WTC11 (cell line): Measurements from ENCODE around the gene QKI. TPM values are rescaled to one million over a fixed set of nuclear protein-coding genes. Genes with fewer than 3 reads are reported as not detected.

Source experiments
- ATAC-seq: fragments of 200-7000 bp; cut with Tn5 transposase; 2 replicates; pipeline ENCODE4 v1.10.0; 2021; ENCODE audit warnings: mild to moderate bottlenecking, moderate library complexity
- CTCF ChIA-PET: fragments of 300-600 bp; sonication (Branson Sonifier 250); formaldehyde crosslinking; loops from one replicate; lab custom pipeline; 2021; ENCODE audit warnings: antibody characterized with exemption; lab: Charles Lee
- POLR2A ChIA-PET: fragments of 350-600 bp; sonication (Branson Sonifier 250); formaldehyde crosslinking; loops from one replicate; lab custom pipeline; 2021; ENCODE audit warnings: antibody characterized with exemption; lab: Charles Lee
- DNase-seq: peaks from one replicate; pipeline ENCODE4 v3.0.0; 2021; ENCODE audit warnings: low spot score
- H3K27ac Mint-ChIP-seq: 2 replicates; pipeline ENCODE4 v1.8.0; 2021; ENCODE audit warnings: mixed read lengths
- H3K27me3 Mint-ChIP-seq: 2 replicates; pipeline ENCODE4 v1.8.0; 2021; ENCODE audit warnings: low read depth, mild to moderate bottlenecking, moderate library complexity, mixed read lengths
- H3K36me3 Mint-ChIP-seq: 2 replicates; pipeline ENCODE4 v1.8.0; 2021; ENCODE audit warnings: mixed read lengths
- H3K4me1 Mint-ChIP-seq: 2 replicates; pipeline ENCODE4 v1.8.0; 2022; ENCODE audit warnings: mixed read lengths
- H3K4me3 Mint-ChIP-seq: 2 replicates; pipeline ENCODE4 v1.8.0; 2021; ENCODE audit warnings: mild to moderate bottlenecking, moderate library complexity, mixed read lengths
- H3K9me3 Mint-ChIP-seq: 2 replicates; pipeline ENCODE4 v1.8.0; 2021; ENCODE audit warnings: mixed read lengths
- CBFB ChIP-seq: sonication (generic); formaldehyde crosslinking; IDR thresholded peaks from 2 replicates; pipeline ENCODE4 v1.8.1; 2022; ENCODE audit warnings: mild to moderate bottlenecking, low read depth, missing genetic modification reagents
- CREM ChIP-seq: sonication (generic); formaldehyde crosslinking; IDR thresholded peaks from 2 replicates; pipeline ENCODE4 v1.8.1; 2022; ENCODE audit warnings: mild to moderate bottlenecking, missing genetic modification reagents, moderate library complexity
- FOXP1 ChIP-seq: sonication (generic); formaldehyde crosslinking; IDR thresholded peaks from 2 replicates; pipeline ENCODE4 v1.8.0; 2022; ENCODE audit warnings: missing genetic modification reagents, mild to moderate bottlenecking, moderate library complexity, borderline replicate concordance
- IRF2 ChIP-seq: sonication (generic); formaldehyde crosslinking; IDR thresholded peaks from 2 replicates; pipeline ENCODE4 v1.8.0; 2022; ENCODE audit warnings: low read depth, missing genetic modification reagents, borderline replicate concordance
- MYBL2 ChIP-seq: sonication (generic); formaldehyde crosslinking; IDR thresholded peaks from 2 replicates; pipeline ENCODE4 v1.8.1; 2023; ENCODE audit warnings: mild to moderate bottlenecking, moderate library complexity, missing genetic modification reagents
- NFATC4 ChIP-seq: fragments of 250-450 bp; sonication (Bioruptor Pico); IDR thresholded peaks from 2 replicates; pipeline ENCODE4 v1.9.0; 2021; ENCODE audit warnings: mild to moderate bottlenecking
- OVOL2 ChIP-seq: fragments of 250-450 bp; sonication (Bioruptor Pico); IDR thresholded peaks from 2 replicates; pipeline ENCODE4 v1.9.0; 2021; ENCODE audit warnings: mild to moderate bottlenecking, borderline replicate concordance
- TCF7 ChIP-seq: sonication (generic); formaldehyde crosslinking; IDR thresholded peaks from 2 replicates; pipeline ENCODE4 v1.8.0; 2022; ENCODE audit warnings: mild to moderate bottlenecking, low read depth, missing genetic modification reagents, moderate library complexity
- ZNF121 ChIP-seq: sonication (generic); formaldehyde crosslinking; IDR thresholded peaks from 2 replicates; pipeline ENCODE4 v1.8.0; 2023; ENCODE audit warnings: missing genetic modification reagents
- ZNF138 ChIP-seq: sonication (generic); formaldehyde crosslinking; conservative IDR thresholded peaks from 2 replicates; pipeline ENCODE4 v1.8.1; 2022; ENCODE audit warnings: mild to moderate bottlenecking, moderate library complexity, missing genetic modification reagents
- total RNA-seq: library from RNA; stranded (reverse); gene quantifications from 3 replicates; pipeline ENCODE4 v1.2.3, GENCODE V29; 2021
- TF ChIP-seq, protein P1 (sequence below): sonication (generic); formaldehyde crosslinking; IDR thresholded peaks from 2 replicates; pipeline ENCODE4 v1.8.1; 2023; ENCODE audit warnings: mild to moderate bottlenecking, moderate library complexity, missing genetic modification reagents
- TF ChIP-seq, protein P2 (sequence below): fragments of 200-600 bp; IDR thresholded peaks from 2 replicates; pipeline ENCODE4 v1.8.0; 2022; ENCODE audit warnings: antibody characterized with exemption
- TF ChIP-seq, protein P3 (sequence below): sonication (generic); formaldehyde crosslinking; IDR thresholded peaks from 2 replicates; pipeline ENCODE4 v1.8.1; 2022; ENCODE audit warnings: mild to moderate bottlenecking, moderate library complexity, missing genetic modification reagents
- TF ChIP-seq, protein P4 (sequence below): sonication (generic); formaldehyde crosslinking; IDR thresholded peaks from 2 replicates; pipeline ENCODE4 v1.8.1; 2022; ENCODE audit warnings: mild to moderate bottlenecking, missing genetic modification reagents, moderate library complexity, borderline replicate concordance
- TF ChIP-seq, protein P5 (sequence below): sonication (generic); formaldehyde crosslinking; IDR thresholded peaks from 2 replicates; pipeline ENCODE4 v1.8.0; 2022; ENCODE audit warnings: mild to moderate bottlenecking, missing genetic modification reagents
- TF ChIP-seq, protein P6 (sequence below): sonication (generic); formaldehyde crosslinking; IDR thresholded peaks from 2 replicates; pipeline ENCODE4 v1.8.1; 2022; ENCODE audit warnings: low read depth, mild to moderate bottlenecking, moderate library complexity, missing genetic modification reagents, borderline replicate concordance
- TF ChIP-seq, protein P7 (sequence below): sonication (generic); formaldehyde crosslinking; IDR thresholded peaks from 2 replicates; pipeline ENCODE4 v1.8.0; 2022; ENCODE audit warnings: mild to moderate bottlenecking, missing genetic modification reagents
- TF ChIP-seq, protein P8 (sequence below): fragments of 250-450 bp; sonication (Bioruptor Pico); IDR thresholded peaks from 2 replicates; pipeline ENCODE4 v2.1.2; 2022; ENCODE audit warnings: mild to moderate bottlenecking, moderate library complexity

QKI gene
- total RNA-seq, 1 experiment from 2014 or later = 145 TPM

DNA sequence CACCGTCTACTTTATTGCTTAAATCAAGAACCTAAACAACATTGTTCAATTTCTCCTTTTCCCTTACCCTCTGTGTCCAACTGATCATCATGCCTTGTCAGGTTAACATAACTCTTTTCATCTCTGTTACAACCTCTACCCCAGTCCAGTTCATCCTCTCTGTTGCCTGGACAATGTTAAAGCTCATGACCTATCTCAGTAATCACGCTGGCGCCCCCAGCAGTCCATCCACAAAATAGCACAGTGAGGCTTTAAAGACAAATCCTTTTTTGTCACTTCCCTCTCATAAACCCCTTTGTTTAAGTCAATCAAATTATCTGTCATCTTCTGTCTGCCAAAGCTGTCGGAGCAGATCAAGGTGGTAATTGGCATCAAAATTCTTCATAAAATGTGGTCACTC, 140.1 kb downstream of the QKI start:
- Mint-ChIP-seq H3K27ac (no peak overlapping the region), H3K9me3 (peaks cover 14% of the 10 kb centered on the region), H3K36me3 (peaks cover 23% of the 10 kb centered on the region), H3K27me3 (no peaks in the 10 kb centered on the region), H3K4me1 (peaks cover 18% of the 10 kb centered on the region), H3K4me3 (no peak overlapping the region)
- TF ChIP-seq CREM (CRISPR knock-in tag) = no peak
- TF ChIP-seq, protein P1, sequence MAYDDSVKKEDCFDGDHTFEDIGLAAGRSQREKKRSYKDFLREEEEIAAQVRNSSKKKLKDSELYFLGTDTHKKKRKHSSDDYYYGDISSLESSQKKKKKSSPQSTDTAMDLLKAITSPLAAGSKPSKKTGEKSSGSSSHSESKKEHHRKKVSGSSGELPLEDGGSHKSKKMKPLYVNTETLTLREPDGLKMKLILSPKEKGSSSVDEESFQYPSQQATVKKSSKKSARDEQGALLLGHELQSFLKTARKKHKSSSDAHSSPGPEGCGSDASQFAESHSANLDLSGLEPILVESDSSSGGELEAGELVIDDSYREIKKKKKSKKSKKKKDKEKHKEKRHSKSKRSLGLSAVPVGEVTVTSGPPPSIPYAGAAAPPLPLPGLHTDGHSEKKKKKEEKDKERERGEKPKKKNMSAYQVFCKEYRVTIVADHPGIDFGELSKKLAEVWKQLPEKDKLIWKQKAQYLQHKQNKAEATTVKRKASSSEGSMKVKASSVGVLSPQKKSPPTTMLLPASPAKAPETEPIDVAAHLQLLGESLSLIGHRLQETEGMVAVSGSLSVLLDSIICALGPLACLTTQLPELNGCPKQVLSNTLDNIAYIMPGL (CRISPR knock-in tag) = no peak
- TF ChIP-seq, protein P2, sequence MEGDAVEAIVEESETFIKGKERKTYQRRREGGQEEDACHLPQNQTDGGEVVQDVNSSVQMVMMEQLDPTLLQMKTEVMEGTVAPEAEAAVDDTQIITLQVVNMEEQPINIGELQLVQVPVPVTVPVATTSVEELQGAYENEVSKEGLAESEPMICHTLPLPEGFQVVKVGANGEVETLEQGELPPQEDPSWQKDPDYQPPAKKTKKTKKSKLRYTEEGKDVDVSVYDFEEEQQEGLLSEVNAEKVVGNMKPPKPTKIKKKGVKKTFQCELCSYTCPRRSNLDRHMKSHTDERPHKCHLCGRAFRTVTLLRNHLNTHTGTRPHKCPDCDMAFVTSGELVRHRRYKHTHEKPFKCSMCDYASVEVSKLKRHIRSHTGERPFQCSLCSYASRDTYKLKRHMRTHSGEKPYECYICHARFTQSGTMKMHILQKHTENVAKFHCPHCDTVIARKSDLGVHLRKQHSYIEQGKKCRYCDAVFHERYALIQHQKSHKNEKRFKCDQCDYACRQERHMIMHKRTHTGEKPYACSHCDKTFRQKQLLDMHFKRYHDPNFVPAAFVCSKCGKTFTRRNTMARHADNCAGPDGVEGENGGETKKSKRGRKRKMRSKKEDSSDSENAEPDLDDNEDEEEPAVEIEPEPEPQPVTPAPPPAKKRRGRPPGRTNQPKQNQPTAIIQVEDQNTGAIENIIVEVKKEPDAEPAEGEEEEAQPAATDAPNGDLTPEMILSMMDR = peak; percentile 55
- TF ChIP-seq ZNF138 (CRISPR knock-in tag) = no peak
- TF ChIP-seq TCF7 (CRISPR knock-in tag) = no peak
- TF ChIP-seq ZNF121 (CRISPR knock-in tag) = 0 out of 2 replicates have a peak, but pooled peaks have one; percentile 4
- ChIA-PET CTCF (interaction anchor here (0.6 to 1.8 kb wide), 12 partner anchors 10 to 553 kb away, joined by 3 to 13 read pairs (median 4); no protein-coding TSS in a partner anchor), POLR2A (no interaction called here)
- ATAC-seq = peak; percentile 83
- peak; percentile 75 for DNase-seq

DNA sequence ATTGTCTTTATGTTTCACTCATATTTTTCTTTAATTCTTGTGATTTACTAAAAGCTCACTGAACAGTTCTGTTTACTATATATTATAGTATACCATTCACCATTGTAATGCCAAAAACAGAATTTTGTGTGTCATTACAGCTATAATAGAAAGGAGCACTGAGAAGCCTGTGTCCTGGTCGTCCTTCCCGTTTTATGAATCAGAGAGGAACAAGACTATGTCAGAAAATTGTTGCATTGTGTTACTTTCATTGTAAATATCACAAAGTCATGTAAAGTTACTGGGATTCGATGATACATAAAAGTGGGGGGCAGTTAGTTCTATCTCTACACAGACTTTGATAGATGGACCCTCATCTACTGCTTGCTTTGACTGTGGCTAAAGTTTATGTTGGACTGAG, 145.1 kb downstream of the QKI start:
- TF ChIP-seq, protein P3, sequence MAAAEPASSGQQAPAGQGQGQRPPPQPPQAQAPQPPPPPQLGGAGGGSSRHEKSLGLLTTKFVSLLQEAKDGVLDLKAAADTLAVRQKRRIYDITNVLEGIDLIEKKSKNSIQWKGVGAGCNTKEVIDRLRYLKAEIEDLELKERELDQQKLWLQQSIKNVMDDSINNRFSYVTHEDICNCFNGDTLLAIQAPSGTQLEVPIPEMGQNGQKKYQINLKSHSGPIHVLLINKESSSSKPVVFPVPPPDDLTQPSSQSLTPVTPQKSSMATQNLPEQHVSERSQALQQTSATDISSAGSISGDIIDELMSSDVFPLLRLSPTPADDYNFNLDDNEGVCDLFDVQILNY = no peak
- no peak for TF ChIP-seq FOXP1 (CRISPR knock-in tag)
- TF ChIP-seq, protein P4, sequence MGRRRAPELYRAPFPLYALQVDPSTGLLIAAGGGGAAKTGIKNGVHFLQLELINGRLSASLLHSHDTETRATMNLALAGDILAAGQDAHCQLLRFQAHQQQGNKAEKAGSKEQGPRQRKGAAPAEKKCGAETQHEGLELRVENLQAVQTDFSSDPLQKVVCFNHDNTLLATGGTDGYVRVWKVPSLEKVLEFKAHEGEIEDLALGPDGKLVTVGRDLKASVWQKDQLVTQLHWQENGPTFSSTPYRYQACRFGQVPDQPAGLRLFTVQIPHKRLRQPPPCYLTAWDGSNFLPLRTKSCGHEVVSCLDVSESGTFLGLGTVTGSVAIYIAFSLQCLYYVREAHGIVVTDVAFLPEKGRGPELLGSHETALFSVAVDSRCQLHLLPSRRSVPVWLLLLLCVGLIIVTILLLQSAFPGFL (CRISPR knock-in tag) = no peak
- no peak for TF ChIP-seq OVOL2
- TF ChIP-seq, protein P5, sequence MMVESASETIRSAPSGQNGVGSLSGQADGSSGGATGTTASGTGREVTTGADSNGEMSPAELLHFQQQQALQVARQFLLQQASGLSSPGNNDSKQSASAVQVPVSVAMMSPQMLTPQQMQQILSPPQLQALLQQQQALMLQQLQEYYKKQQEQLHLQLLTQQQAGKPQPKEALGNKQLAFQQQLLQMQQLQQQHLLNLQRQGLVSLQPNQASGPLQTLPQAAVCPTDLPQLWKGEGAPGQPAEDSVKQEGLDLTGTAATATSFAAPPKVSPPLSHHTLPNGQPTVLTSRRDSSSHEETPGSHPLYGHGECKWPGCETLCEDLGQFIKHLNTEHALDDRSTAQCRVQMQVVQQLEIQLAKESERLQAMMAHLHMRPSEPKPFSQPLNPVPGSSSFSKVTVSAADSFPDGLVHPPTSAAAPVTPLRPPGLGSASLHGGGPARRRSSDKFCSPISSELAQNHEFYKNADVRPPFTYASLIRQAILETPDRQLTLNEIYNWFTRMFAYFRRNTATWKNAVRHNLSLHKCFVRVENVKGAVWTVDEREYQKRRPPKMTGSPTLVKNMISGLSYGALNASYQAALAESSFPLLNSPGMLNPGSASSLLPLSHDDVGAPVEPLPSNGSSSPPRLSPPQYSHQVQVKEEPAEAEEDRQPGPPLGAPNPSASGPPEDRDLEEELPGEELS = no peak
- TF ChIP-seq MYBL2 (CRISPR knock-in tag) = no peak
- TF ChIP-seq, protein P6, sequence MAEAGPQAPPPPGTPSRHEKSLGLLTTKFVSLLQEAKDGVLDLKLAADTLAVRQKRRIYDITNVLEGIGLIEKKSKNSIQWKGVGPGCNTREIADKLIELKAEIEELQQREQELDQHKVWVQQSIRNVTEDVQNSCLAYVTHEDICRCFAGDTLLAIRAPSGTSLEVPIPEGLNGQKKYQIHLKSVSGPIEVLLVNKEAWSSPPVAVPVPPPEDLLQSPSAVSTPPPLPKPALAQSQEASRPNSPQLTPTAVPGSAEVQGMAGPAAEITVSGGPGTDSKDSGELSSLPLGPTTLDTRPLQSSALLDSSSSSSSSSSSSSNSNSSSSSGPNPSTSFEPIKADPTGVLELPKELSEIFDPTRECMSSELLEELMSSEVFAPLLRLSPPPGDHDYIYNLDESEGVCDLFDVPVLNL (CRISPR knock-in tag) = no peak
- no peak for TF ChIP-seq CBFB (CRISPR knock-in tag)
- TF ChIP-seq, protein P7, sequence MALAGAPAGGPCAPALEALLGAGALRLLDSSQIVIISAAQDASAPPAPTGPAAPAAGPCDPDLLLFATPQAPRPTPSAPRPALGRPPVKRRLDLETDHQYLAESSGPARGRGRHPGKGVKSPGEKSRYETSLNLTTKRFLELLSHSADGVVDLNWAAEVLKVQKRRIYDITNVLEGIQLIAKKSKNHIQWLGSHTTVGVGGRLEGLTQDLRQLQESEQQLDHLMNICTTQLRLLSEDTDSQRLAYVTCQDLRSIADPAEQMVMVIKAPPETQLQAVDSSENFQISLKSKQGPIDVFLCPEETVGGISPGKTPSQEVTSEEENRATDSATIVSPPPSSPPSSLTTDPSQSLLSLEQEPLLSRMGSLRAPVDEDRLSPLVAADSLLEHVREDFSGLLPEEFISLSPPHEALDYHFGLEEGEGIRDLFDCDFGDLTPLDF = no peak
- TF ChIP-seq, protein P8, sequence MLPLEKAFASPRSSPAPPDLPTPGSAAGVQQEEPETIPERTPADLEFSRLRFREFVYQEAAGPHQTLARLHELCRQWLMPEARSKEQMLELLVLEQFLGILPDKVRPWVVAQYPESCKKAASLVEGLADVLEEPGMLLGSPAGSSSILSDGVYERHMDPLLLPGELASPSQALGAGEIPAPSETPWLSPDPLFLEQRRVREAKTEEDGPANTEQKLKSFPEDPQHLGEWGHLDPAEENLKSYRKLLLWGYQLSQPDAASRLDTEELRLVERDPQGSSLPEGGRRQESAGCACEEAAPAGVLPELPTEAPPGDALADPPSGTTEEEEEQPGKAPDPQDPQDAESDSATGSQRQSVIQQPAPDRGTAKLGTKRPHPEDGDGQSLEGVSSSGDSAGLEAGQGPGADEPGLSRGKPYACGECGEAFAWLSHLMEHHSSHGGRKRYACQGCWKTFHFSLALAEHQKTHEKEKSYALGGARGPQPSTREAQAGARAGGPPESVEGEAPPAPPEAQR (CRISPR knock-in tag) = no peak
- no peak for TF ChIP-seq IRF2 (CRISPR knock-in tag)
- no peak for TF ChIP-seq NFATC4
- no peak for DNase-seq
- ChIA-PET POLR2A (no interaction called here), CTCF (no interaction called here)
- no peaks in the 10 kb centered on the region for H3K27me3 Mint-ChIP-seq
- no peak overlapping the region for H3K27ac Mint-ChIP-seq
- H3K4me3 Mint-ChIP-seq = no peak overlapping the region
- no peak for ATAC-seq
- peaks cover 6% of the 10 kb centered on the region for H3K9me3 Mint-ChIP-seq
- peaks cover 26% of the 10 kb centered on the region for H3K36me3 Mint-ChIP-seq
- peaks cover 19% of the 10 kb centered on the region for H3K4me1 Mint-ChIP-seq
